Activated T-cell treated with anti-CD3 and anti-CD28 coated beads, Interleukin-2, amount 50 U/mL, for 72 hours (primary cell): ENCODE data around the gene TDRD15. TPM values are rescaled to one million over a fixed set of nuclear protein-coding genes. Genes with fewer than 3 reads are reported as not detected.
A peak's percentile ranks its signal among the peaks of the same experiment; 100 is the strongest.
"Not testable (repeated sequence)": the region's sequence is repeated elsewhere in the genome, so short reads cannot be mapped to it uniquely, and the experiment has no call there.

ENCODE experiments used
- ATAC-seq, 2 donors: fragments of 150-1000 bp; cut with Tn5 transposase; replicated peaks in 1 of 2; 2 replicates each; pipeline ENCODE4 v1.10.0; 2021; ENCODE audit warnings: moderate library complexity in 2 of 2, mild to moderate bottlenecking in 1 of 2
- DNase-seq, 2 donors: peaks; one replicate each; pipeline ENCODE4 v3.0.0; 2021 to 2022; ENCODE audit warnings: mixed read lengths in 1 of 2
- H3K27ac Mint-ChIP-seq: one replicate; pipeline ENCODE4 v1.8.0; 2022; ENCODE audit warnings: mild to moderate bottlenecking, moderate library complexity, mixed read lengths
- H3K27me3 Mint-ChIP-seq: one replicate; pipeline ENCODE4 v1.8.0; 2022; ENCODE audit warnings: low read depth, mixed read lengths
- H3K36me3 Mint-ChIP-seq, 2 donors: one replicate each; pipeline ENCODE4 v1.8.0; 2022; ENCODE audit warnings: mixed read lengths in 2 of 2, mild to moderate bottlenecking in 1 of 2; ENCODE audit not compliant: insufficient read depth in 2 of 2
- H3K4me1 Mint-ChIP-seq: one replicate; pipeline ENCODE4 v1.8.0; 2022; ENCODE audit warnings: low read depth, mixed read lengths
- H3K4me3 Mint-ChIP-seq, 2 donors: one replicate each; pipeline ENCODE4 v1.8.0; 2022; ENCODE audit warnings: mild to moderate bottlenecking in 2 of 2, mixed read lengths in 2 of 2, moderate library complexity in 2 of 2
- H3K9me3 Mint-ChIP-seq, 2 donors: one replicate each; pipeline ENCODE4 v1.8.0; 2022; ENCODE audit warnings: mixed read lengths in 2 of 2
- total RNA-seq, 2 donors: library from RNA; stranded (reverse); gene quantifications; one replicate each; pipeline ENCODE4 v1.2.3, GENCODE V29; 2022

Gene TDRD15
- not detected for total RNA-seq

DNA sequence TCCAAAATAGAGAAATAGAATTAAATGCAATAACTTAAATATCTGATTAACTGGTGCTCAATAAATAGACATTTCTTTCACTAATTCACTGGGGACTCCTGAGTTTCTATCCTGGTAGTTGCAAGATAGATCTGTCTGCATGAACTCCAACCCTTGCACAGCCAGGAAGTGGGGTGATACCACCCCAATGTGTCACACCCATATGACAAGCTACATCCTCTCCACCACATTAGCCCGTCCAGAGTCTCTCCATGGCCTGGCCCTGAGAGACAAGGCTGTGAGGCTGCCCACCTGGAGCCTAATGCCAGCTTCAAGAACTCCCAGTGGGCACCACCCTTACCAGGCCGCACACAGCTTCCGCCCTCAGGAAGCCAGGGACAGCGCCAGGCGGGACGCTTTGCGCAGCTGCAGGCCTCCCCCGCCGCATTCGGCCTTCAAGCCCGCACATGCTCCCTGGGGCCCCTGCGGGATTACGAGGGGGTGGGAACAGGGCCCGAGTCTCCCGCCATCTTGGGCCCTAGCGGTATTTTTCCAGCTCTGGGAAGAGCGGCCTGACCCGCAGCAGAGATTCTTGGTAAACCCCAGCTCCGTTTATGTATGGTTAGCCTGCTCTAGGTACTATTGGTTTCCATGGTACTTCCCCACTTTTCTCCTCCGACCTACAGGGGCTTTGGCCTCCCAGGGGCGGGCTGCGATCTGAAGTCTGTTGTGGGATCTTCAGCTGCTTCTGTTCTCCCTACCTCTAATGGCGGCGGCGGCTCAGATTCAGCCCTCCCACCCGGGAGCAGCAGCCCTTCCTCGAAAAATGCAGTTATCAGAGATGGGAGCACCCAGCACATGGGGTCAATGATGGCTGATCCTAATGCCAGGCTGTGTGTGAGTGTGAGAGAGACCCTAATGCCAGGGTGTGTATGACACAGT is at the start of gene TDRD15:
TSS of gene TDRD15 (plus strand) at position 496 of the 921 bp plus-strand sequence. CDS start 13,500 bp downstream, outside the sequence.
- H3K9me3 Mint-ChIP-seq = no peaks in the 10 kb centered on the region
- no peaks in the 10 kb centered on the region for H3K36me3 Mint-ChIP-seq
- no peaks in the 10 kb centered on the region for H3K27me3 Mint-ChIP-seq
- ATAC-seq = no peak
- no peak for DNase-seq
- no peaks in the 10 kb centered on the region for H3K4me1 Mint-ChIP-seq
- H3K4me3 Mint-ChIP-seq = no peak within 1 kb of the TSS
- H3K27ac Mint-ChIP-seq = no peak within 1 kb of the TSS

DNA sequence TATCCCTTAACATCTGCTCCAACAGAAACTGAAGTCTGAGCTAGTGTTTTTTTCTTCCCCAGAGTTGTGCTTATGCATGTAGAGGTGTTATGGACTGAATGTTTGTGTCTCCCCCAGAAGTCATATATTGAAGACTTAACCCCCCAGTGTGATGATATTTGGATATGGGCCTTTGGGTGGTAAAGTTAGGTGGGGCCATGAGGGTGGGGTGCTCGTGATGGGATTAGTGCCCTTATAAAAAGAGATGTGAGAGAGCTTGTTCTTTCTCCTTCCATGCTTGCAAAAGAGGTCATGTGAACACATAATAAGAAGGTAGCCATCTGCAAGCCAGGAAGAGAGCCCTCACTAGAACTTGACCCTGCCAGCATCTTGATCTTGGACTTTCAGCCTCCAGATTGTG is 45.5 kb upstream of the TDRD15 start:
- Mint-ChIP-seq H3K4me3 (no peak overlapping the region), H3K4me1 (no peaks in the 10 kb centered on the region), H3K27me3 (no peaks in the 10 kb centered on the region), H3K36me3 (no peaks in the 10 kb centered on the region), H3K27ac (no peak overlapping the region), H3K9me3 (peaks cover 0 to 5% of the 10 kb centered on the region in 2 donors)
- ATAC-seq = no peak
- no peak for DNase-seq

DNA sequence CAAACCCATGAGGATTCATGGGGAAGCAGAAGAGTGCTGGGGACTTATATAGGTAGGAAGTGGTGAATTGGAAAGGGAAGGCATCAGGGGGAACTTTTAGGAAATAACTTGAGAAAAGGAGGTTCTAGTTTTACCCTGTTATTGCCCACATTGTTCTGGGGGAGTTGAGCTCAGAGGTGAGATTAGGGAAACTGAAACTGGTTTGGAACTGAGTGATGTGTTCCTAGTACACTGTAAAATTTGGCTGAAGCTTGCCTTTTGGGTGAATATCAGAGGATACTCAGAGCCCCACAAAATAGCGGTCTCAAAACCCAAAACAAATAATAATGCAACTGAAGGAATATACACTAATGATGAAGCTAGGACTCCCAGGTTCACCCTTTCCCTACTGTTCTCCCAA is 40.3 kb upstream of the TDRD15 start:
- ATAC-seq = no peak
- H3K9me3 Mint-ChIP-seq = peaks cover 0 to 2% of the 10 kb centered on the region in 2 donors
- no peaks in the 10 kb centered on the region for H3K4me1 Mint-ChIP-seq
- H3K27me3 Mint-ChIP-seq = no peaks in the 10 kb centered on the region
- H3K27ac Mint-ChIP-seq = no peak overlapping the region
- H3K4me3 Mint-ChIP-seq = no peak overlapping the region
- no peak for DNase-seq
- no peaks in the 10 kb centered on the region for H3K36me3 Mint-ChIP-seq

DNA sequence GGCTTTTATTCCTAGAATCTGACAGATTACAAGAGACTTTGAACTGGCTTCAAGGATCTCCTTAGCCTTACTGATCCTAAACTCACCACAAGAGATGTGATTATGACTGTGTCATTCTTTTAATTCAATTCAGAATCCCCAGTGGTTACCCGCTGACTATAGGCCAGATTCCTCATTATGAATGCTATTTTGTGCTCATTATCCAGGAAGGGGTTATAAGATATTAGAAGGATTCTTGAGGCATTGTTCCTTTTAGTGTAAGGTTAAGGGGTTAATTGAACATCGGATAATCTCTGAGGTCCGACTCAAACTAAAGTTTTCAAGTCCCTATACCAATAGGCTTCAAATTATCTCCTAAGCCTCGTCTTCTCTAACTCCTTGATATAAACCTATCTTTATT is 39.4 kb upstream of the TDRD15 start:
- DNase-seq (no peak), ATAC-seq (no peak)
- Mint-ChIP-seq H3K36me3 (no peaks in the 10 kb centered on the region), H3K9me3 (peaks cover 0 to 2% of the 10 kb centered on the region in 2 donors), H3K27me3 (no peaks in the 10 kb centered on the region), H3K4me3 (no peak overlapping the region), H3K4me1 (no peaks in the 10 kb centered on the region), H3K27ac (no peak overlapping the region)

DNA sequence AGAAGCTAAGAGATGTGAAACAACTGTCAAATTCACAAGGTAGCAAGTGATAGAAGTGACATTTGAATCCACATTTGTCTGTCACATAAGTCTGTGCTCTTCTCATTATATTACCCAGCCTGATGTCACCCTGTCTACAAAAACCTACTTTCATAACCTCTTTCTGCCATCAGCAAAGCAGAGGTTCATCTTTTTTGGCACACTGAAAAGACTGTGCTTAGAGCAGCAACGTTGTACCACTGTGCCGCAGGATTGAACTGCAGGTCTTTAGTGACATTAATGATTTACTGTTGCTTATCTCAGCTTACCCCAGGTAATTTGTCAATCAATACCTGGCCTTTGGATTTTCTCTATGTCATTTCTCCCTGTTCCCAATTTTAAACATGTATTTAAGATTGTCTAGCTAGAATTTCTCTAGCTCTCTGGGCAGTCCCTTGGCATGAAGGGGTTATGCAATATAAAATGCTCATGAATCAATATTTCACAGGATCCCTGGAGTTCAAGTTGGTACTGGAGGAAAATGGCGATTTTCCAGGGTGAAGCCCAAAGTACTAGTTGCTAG is 31.4 kb upstream of the TDRD15 start:
- DNase-seq = no peak
- ATAC-seq = no peak
- Mint-ChIP-seq H3K27ac (no peak overlapping the region), H3K4me1 (no peaks in the 10 kb centered on the region), H3K4me3 (no peak overlapping the region), H3K27me3 (peaks cover 6% of the 10 kb centered on the region), H3K36me3 (no peaks in the 10 kb centered on the region), H3K9me3 (no peaks in the 10 kb centered on the region)

DNA sequence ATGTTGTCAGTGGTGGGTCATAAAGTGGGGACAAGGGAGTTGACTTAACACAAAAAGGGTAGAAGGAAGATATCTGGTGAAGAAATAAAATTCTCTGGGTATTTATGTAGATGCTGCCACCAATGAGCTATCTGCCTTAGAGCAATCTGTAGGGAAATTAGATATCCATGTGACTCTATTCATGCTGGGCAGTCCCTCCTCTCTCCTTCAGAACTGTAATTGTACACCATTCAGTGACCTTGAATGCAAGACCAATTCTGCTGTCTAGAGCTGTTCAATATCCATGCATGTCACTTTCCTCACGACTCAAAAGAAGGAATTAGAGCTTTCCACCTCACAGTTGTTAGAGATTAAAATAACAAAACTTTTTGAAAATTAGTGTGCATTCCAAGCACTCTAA is 28.6 kb upstream of the TDRD15 start:
- no peaks in the 10 kb centered on the region for H3K9me3 Mint-ChIP-seq
- H3K4me1 Mint-ChIP-seq = no peaks in the 10 kb centered on the region
- H3K27me3 Mint-ChIP-seq = peaks cover 6% of the 10 kb centered on the region
- H3K4me3 Mint-ChIP-seq = no peak overlapping the region
- no peak overlapping the region for H3K27ac Mint-ChIP-seq
- DNase-seq = no peak
- H3K36me3 Mint-ChIP-seq = no peaks in the 10 kb centered on the region
- ATAC-seq = no peak

DNA sequence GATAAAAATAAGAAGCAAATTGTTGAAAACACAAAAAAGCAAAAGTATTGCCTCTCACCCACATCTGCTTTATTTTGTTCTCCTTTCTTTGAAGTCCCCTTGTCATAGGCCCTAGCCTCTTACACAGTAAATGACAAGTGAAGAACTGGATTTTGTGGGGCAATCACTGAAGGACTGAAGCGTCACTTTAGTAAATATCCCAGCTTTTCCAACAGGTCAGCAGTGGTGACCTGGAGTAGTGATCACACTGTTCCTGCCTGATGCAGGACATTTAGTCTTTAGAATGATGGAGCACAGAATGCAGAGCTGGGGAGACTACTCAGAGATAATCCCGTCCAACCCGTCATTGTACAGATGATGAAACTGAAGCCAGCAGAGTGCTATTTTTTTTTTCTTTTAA is 28.1 kb upstream of the TDRD15 start:
- Mint-ChIP-seq H3K9me3 (no peaks in the 10 kb centered on the region), H3K27me3 (peaks cover 6% of the 10 kb centered on the region), H3K4me1 (no peaks in the 10 kb centered on the region), H3K27ac (no peak overlapping the region), H3K36me3 (no peaks in the 10 kb centered on the region), H3K4me3 (no peak overlapping the region)
- ATAC-seq (no peak), DNase-seq (no peak)

DNA sequence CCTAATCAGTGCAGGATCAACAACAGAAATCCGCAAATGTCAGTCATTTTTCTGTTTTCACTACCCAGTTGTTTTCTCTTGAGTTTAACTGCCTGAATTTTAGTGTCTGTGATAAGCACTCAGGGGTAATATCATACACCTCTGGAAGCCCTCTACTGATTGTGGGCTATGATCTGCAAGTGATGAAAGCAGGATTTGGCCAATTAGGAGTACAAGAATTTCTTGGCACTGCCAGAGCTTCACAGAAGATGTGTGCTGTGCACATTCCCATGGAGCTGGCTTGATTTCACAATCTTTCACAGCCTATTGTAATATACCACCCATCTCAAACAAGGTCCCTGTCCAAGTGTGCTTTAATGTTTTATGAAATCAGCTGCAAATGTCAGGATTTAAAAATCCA is 27.3 kb upstream of the TDRD15 start:
- Mint-ChIP-seq H3K36me3 (no peaks in the 10 kb centered on the region), H3K27me3 (peaks cover 6% of the 10 kb centered on the region), H3K9me3 (no peaks in the 10 kb centered on the region), H3K4me1 (no peaks in the 10 kb centered on the region), H3K27ac (no peak overlapping the region), H3K4me3 (no peak overlapping the region)
- no peak for ATAC-seq
- no peak for DNase-seq

DNA sequence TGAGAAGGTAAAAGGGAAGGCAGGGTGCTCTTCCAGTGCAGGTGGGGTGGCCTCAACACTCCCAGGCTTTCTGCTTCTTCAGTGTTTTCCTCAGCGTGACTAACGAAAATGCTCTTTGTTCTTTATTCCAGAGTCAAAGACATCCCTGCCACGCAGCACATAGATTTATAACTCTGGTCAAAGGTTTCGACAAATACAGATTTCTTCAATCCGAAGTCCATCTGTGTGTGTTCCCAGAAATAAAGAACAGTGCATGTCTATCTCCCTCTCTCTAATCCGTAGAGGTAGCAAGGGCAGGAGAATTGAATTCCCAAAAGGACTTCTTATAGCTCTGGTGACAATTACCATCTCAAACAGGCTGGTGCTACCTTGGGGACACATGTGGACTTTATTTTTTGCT is 26.4 kb upstream of the TDRD15 start:
- H3K9me3 Mint-ChIP-seq = no peaks in the 10 kb centered on the region
- peaks cover 6% of the 10 kb centered on the region for H3K27me3 Mint-ChIP-seq
- H3K27ac Mint-ChIP-seq = no peak overlapping the region
- no peaks in the 10 kb centered on the region for H3K36me3 Mint-ChIP-seq
- ATAC-seq (no peak), DNase-seq (no peak)
- H3K4me1 Mint-ChIP-seq = no peaks in the 10 kb centered on the region
- H3K4me3 Mint-ChIP-seq = no peak overlapping the region

DNA sequence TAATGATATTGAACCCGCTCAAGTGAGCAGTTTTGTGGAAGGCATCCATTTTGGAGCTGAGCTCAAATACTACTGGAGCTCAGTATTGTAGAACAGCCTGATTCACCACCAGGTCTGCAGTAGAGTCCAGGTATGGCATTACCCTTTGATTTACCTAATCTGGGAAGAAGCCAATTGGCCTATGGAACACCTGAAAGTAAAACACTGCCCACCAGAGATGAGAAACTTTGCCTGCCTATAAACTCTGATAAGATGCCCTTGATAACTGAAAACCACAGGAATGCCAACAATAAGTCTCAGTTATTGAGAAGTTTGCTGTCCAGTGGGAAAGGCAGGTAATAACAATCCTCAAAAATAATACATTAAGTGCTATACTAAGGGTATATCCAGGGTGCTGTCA is 25.5 kb upstream of the TDRD15 start:
- H3K4me3 Mint-ChIP-seq = no peak overlapping the region
- no peaks in the 10 kb centered on the region for H3K36me3 Mint-ChIP-seq
- no peaks in the 10 kb centered on the region for H3K4me1 Mint-ChIP-seq
- H3K27ac Mint-ChIP-seq = no peak overlapping the region
- DNase-seq (no peak), ATAC-seq (no peak)
- H3K9me3 Mint-ChIP-seq = no peaks in the 10 kb centered on the region
- peaks cover 6% of the 10 kb centered on the region for H3K27me3 Mint-ChIP-seq

DNA sequence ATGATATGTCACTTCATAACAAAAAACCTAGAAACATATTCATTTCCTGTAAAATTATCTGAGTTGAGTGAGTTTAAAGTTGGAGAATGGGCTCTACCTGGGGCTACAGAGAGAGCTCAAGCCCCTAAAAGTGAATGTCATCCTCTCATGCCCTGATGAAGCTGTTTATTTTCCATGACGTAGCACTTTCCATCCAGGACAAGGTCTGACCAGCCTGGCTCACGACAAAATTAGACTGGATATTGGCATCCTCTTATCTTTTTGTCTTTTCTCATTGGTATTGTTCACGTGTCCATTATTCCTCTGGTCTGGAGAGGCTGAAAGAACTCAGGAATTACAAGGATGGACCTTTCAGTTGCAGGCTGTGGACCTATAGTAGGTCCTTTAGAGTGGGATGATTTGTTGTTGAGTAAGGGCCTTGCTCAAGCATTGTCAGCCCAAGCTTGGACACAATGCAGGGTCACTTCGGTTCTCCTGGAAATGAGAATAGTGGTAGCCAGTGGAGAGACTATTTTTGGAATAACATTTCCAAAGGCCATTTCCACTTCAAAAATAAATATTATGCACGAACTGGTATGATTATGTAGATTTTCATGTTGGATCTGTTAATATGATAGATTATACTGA is 24.4 kb upstream of the TDRD15 start:
- no peak for DNase-seq
- Mint-ChIP-seq H3K27ac (no peak overlapping the region), H3K27me3 (peaks cover 6% of the 10 kb centered on the region), H3K4me1 (no peaks in the 10 kb centered on the region), H3K9me3 (no peaks in the 10 kb centered on the region), H3K4me3 (no peak overlapping the region), H3K36me3 (no peaks in the 10 kb centered on the region)
- no peak for ATAC-seq

DNA sequence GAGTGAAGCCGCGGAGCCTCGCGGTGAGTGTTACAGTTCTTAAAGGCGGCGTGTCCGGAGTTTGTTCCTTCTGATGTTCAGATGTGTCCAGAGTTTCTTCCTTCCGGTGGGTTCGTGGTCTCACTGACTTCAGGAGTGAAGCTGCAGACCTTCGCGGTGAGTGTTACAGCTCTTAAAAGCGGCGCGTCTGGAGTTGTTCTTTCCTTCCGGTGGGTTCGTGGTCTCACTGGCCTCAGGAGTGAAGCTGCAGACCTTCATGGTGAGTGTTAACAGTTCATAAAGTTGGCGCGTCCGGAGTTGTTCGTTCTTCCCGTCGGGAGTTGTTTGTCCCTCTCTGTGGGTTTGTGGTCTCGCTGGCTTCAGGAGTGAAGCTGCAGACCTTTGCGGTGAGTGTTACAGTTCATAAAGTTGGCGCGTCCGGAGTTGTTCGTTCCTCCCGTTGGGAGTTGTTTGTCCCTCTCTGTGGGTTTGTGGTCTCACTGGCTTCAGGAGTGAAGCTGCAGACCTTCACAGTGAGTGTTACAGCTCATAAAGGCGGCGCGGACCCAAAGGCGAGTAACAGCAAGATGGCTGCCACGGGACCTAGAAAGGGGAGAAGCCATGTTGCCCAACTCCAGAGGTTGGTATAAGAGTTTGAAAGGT is 22.1 kb upstream of the TDRD15 start:
- not testable (repeated sequence) for ATAC-seq, H3K27me3 Mint-ChIP-seq, H3K4me1 Mint-ChIP-seq, H3K27ac Mint-ChIP-seq, DNase-seq, H3K9me3 Mint-ChIP-seq, H3K36me3 Mint-ChIP-seq
- H3K4me3 Mint-ChIP-seq = peak overlapping the region in 1 of 2 donors; percentile 10

DNA sequence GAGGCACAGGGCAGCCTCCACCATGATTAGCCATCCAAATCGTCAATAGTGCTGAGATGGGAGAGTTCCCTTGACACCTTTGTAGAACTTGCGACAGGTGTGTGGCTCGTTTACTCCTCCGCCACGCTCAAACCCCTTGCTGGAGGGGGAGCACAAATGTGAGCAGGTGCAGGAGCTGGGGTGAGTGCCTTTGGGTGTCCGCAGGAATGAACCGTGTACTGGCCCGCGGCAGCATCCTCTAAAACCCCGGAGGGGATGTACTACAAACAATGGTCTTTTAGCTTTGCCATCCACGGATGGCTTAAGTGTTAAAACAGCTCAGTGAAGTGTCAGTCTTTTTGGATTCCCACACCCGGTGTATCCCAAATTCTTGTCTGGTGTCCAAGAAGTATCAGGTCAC is 21.4 kb upstream of the TDRD15 start:
- ATAC-seq = no peak
- H3K9me3 Mint-ChIP-seq = no peaks in the 10 kb centered on the region
- no peak overlapping the region for H3K4me3 Mint-ChIP-seq

More for the DNA sequence above, 21.4 kb upstream of the TDRD15 start:
- H3K27ac Mint-ChIP-seq = no peak overlapping the region
- no peaks in the 10 kb centered on the region for H3K27me3 Mint-ChIP-seq
- no peak for DNase-seq
- H3K36me3 Mint-ChIP-seq = no peaks in the 10 kb centered on the region
- H3K4me1 Mint-ChIP-seq = no peaks in the 10 kb centered on the region
